ENCODE measurements around the gene SMIM27. TPM values are rescaled to one million over a fixed set of nuclear protein-coding genes. Genes with fewer than 3 reads are reported as not detected.

Gene SMIM27
- total RNA-seq, 1 experiment from 2014 or later = 15.7 TPM

- H4K91ac ChIP-seq (ENCODE audit: insufficient read length, low read depth, low read length) = no peak overlapping the region
- no peak overlapping the region for H3K4ac ChIP-seq (ENCODE audit: low read depth, low read length)
- peaks cover 5% of the 10 kb centered on the region for H3K23me2 ChIP-seq (ENCODE audit: insufficient read length, low read depth, low read length, poor library complexity, severe bottlenecking)
- H3K4me1 ChIP-seq (ENCODE audit: insufficient read depth, low read length) = no peaks in the 10 kb centered on the region
- H3K4me1 Mint-ChIP-seq = peaks cover 12 to 15% of the 10 kb centered on the region in 2 experiments
- no peak overlapping the region for H2BK20ac ChIP-seq (ENCODE audit: low read depth, low read length, poor library complexity, severe bottlenecking)
- H3K79me1 ChIP-seq (ENCODE audit: insufficient read depth, low read depth, low read length, poor library complexity, severe bottlenecking) = peaks cover 3% of the 10 kb centered on the region
- no peak overlapping the region for H3K27ac ChIP-seq (ENCODE audit: insufficient read length, low read depth, low read length)
- no peak for DNase-seq
- H3K27ac Mint-ChIP-seq = no peak overlapping the region
- H2AFZ ChIP-seq (ENCODE audit: low read length) = no peak overlapping the region
- H4K5ac ChIP-seq (ENCODE audit: insufficient read length, low read depth, low read length) = no peak overlapping the region
- H3T11ph ChIP-seq (ENCODE audit: low read length) = no peak overlapping the region
- TF ChIP-seq, protein P1, sequence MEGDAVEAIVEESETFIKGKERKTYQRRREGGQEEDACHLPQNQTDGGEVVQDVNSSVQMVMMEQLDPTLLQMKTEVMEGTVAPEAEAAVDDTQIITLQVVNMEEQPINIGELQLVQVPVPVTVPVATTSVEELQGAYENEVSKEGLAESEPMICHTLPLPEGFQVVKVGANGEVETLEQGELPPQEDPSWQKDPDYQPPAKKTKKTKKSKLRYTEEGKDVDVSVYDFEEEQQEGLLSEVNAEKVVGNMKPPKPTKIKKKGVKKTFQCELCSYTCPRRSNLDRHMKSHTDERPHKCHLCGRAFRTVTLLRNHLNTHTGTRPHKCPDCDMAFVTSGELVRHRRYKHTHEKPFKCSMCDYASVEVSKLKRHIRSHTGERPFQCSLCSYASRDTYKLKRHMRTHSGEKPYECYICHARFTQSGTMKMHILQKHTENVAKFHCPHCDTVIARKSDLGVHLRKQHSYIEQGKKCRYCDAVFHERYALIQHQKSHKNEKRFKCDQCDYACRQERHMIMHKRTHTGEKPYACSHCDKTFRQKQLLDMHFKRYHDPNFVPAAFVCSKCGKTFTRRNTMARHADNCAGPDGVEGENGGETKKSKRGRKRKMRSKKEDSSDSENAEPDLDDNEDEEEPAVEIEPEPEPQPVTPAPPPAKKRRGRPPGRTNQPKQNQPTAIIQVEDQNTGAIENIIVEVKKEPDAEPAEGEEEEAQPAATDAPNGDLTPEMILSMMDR (conservative IDR thresholded peaks at IDR 0.05) = no peak
- H3K14ac ChIP-seq (ENCODE audit: insufficient read depth, low read length) = no peak overlapping the region
- H4K8ac ChIP-seq (replicated peaks; ENCODE audit: insufficient read length, low read depth, low read length) = no peak overlapping the region
- no peak overlapping the region for H3K23ac ChIP-seq (ENCODE audit: insufficient read length, low read depth, low read length)
- H3K56ac ChIP-seq (ENCODE audit: insufficient read length, low read depth, low read length) = no peak overlapping the region
- H2BK120ac ChIP-seq (ENCODE audit: low read depth, low read length, poor library complexity, severe bottlenecking) = no peak overlapping the region
- H4K20me1 ChIP-seq (ENCODE audit: control insufficient read depth, insufficient read depth, insufficient read length) = no peaks in the 10 kb centered on the region
- no CpG with 5 or more reads among the region's 1 CpG for WGBS (ENCODE audit: extremely low coverage, insufficient read length, low lambda C conversion rate)
- no peak overlapping the region for H3K9ac ChIP-seq (ENCODE audit: extremely low read depth, insufficient read length, low read length)
- H3K4me2 ChIP-seq (ENCODE audit: insufficient read depth, insufficient read length, low read length) = no peak overlapping the region
- H2AK5ac ChIP-seq (ENCODE audit: insufficient read length, low read length) = no peak overlapping the region
- no peak overlapping the region for H2BK5ac ChIP-seq (ENCODE audit: insufficient read length, low read length)
- H3K27me3 Mint-ChIP-seq (ENCODE audit: low read depth) = peaks cover 1% of the 10 kb centered on the region; the same call in 1 of the 2 replicates
- H2BK15ac ChIP-seq (ENCODE audit: low read depth, low read length) = no peak overlapping the region
- no peaks in the 10 kb centered on the region for H3K9me3 Mint-ChIP-seq
- no peak overlapping the region for H3K18ac ChIP-seq (ENCODE audit: insufficient read length, low read depth, low read length)
- no peaks in the 10 kb centered on the region for H3K9me3 ChIP-seq (ENCODE audit: control insufficient read depth, low read depth, low read length)
- no peak overlapping the region for H2BK12ac ChIP-seq (ENCODE audit: insufficient read length, low read depth, low read length)
- H3K27me3 ChIP-seq (ENCODE audit: insufficient read depth, low read length) = no peaks in the 10 kb centered on the region
- peaks cover 5% of the 10 kb centered on the region in 3 experiments; a peak in 6 of 7 replicates for H3K36me3 Mint-ChIP-seq (ENCODE audit: insufficient read depth in 1 of 3, low read depth in 3 of 3)
- peaks cover 9% of the 10 kb centered on the region; the same call in 1 of the 2 replicates for H3K79me2 ChIP-seq (ENCODE audit: insufficient read depth, low read length)
- no peak overlapping the region; a peak in 1 of 5 replicates for H3K4me3 Mint-ChIP-seq
Measured at GRCh38 chr9:32574858-32575257, 22.7 kb downstream of the SMIM27 start.
